Stimulated activated CD4-positive, alpha-beta T cell treated with anti-CD3 and anti-CD28 coated beads, Interleukin-12 subunit alpha, Interleukin-12 subunit beta, amount 100 ng/mL, for 24 hours (primary cell): ENCODE data around the gene ZBTB20.

Experiments used
- DNase-seq, 2 experiments: peaks; one replicate each; pipeline ENCODE4 v3.0.0-alpha.2; 2020; ENCODE audit warnings: low read depth in 2 of 2

ZBTB20 gene

DNA sequence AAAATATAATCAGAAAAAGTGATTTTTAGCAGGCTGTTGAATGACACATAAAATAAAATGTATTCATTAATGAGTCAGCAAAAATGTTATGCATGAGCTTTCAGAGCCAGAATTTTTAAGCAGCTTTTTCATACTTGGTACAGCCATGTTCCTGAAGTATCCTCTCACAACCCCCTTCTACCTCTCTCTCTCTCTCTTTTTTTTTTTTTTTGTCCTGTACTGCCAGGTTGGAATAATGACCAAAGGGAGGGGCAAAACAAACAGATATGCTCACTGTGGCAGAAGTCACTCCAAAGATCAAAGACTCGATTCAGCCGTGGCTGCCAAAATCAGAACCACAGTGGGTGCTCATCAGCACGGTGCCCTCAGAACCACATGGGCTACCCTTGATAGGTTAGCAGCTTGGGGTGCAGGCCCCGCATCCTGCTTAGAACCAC is 383.0 kb downstream of the ZBTB20 start:
- DNase-seq = no peak

GRCh38 chr3:114762144-114762543 is 384.9 kb downstream of the ZBTB20 start:
- DNase-seq = no peak

DNA sequence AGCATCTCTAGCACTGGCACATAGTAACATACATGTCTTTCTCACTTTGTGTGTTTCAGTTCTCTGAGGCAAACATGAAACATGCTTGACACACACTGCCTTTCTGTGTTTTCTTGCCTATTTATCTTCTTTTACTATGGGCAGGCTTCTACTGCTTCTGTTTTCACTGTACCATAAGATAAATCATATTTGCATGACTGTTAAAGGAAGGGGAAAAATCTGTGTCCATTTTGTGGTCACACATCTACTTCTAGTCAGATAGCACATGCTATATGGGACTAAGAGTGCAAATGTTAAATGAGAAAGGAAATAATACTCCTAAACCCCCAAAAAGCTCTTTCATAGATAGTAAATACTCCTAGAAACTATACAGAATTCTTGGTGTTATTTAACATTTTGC is 386.4 kb downstream of the ZBTB20 start:
- no peak for DNase-seq

DNA sequence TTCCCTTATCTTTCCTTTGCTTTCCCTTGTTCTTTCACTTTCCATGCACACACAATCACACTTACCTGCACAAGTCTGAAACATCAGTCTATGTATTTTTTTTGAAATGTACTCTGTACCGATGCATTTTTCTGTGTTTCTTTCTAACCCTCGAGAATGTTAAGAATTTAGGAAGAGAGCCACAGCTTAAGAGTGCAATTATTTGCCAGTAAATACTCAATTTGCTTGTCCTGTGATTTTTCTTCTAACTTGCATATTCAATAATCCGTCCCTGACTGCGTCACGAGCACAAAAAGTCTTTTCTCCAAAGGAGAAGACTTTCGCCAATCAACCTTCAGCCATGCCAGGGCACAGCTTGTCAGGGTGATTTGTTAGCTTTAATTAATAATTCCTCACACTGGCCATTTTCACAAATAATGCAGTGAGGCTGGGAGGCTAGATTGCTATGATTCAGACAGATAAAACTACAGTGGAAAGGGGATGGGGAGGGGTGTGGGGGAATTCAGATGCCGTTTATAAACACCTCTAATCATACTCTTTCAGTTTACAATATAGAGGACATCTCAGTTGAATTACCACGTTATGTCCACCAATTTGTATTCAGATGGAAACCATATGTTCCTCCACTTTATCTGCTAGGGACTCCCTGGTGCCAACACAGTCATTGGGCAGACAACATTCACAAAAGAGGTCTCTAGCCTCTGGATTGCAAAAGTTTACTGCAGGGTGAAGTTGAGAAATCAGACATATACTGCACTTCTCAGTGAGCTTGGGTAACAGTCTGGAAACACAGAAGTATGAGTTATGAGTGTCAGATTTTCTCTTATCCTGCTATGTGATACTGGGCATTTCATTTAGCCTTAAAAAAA is 388.0 kb downstream of the ZBTB20 start:
- no peak for DNase-seq

DNA sequence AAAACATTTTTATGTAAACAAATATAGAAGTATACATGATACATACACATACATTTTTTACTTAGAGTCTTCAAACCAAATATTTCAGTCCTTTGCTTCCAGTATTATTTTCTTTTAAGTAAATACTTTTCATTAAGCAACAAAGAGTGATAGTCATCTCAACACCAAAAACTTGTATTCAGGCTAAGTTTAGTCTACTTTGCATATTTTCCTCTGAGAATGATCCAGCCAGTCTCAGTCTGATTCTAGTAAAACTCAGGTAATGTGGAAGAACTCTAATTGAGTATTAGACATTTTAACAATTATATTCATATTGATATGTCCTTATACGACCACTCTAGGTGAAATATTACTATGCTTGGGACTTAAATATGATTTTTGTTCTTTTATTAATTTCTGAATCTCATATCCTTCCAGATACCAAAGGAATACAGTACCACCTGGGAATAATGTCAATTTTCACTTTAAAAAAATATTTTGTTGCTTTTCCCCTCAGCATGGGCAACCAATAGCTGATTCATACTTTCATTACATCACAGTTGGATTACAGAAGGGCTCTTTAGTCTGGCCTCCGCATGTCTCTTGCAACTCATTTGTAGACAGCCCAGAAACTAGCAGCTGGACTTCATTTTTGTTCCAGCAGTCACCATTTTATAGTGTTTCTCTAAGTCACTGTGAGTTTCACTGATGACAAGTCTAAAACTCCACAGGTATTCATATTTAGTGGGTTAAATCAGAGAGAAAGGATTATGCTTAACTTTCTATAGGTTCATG is 390.4 kb downstream of the ZBTB20 start:
- DNase-seq = no peak

- no peak for DNase-seq
Measured at GRCh38 chr3:114746502-114746901, 400.6 kb downstream of the ZBTB20 start.

DNA sequence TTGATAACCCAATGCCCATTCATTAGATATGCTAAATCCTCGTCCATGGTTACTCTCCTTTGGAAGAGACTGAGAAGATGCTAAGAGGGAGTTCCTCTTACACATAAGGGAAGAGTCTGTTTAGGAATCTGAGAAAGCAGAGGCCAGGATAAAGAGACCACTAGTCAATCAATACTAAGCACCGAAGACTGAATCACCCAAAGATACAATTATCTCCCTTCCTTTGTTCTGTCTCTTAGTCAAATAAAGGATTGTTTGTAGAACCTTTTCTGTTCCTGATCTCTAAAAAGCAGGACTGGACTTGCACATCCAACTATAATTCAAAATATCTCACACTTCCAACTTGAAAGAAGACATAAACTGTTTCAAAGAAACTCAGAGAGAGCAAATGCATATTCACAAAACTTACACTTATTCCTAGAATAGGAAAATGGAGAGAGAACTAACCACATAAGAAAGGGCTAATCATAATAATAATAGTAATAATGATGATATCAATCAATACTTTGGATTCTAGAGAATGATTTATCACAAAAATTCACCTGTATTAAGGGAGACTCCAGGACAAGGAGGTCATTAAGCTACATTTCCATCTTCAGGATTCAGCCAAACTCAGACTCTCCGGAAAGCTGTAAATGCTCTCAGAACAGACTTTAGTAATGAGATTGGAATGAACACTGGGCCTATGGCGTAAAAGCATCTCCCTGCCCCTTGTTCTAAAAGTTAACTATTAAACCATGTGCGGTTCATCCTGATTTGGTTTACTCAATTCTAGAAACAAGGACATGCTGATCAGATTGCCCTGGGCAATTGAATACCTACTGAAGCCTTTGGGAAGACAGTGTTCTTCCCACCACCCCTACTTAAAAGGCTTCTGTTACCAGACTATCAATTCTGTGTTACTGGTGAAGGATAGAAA is 401.5 kb downstream of the ZBTB20 start:
- DNase-seq = no peak

- no peak for DNase-seq
Measured at GRCh38 chr3:114743746-114744485, 403.2 kb downstream of the ZBTB20 start.

DNA sequence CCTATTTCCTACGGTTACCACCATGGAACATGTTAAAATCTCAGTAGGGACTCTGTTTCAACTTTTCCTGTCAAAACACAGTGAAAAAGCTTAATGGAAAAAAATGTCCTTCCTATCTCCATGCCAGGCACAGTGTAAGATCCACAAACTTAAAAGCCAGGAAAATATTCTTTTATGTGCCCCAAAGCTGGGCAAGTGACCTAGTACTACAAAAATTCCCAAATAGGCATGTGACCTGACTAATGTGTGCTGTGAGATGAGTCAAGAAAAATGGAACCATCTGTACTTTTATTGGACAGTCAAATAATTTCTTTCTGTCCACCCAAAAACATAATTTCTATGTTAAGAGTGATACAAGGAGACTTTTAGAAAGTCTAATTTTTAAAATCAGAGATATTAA is 406.0 kb downstream of the ZBTB20 start:
- no peak for DNase-seq

GRCh38 chr3:114739627-114740026 is 407.5 kb downstream of the ZBTB20 start:
- no peak for DNase-seq

GRCh38 chr3:114732353-114732752 is 414.7 kb downstream of the ZBTB20 start:
- DNase-seq = no peak

DNA sequence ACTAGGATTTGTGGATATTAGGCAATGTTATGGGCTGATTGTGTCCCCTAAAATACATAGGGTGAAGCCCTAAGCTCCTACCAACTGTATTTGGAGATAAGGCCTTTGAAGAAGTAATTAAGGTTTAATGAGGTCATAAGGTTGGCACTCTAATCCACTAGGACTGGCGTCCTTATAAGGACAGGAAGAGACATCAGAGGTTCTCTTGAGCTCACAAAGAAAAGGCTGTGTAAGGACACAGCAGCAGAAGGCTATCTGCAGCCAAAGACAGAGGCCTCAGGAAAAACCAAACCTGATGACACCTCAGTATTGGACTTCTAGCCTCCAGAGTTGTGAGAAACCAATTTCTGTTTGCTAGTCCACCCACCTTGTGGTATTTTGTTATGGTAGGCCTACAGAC is 416.7 kb downstream of the ZBTB20 start:
- DNase-seq = no peak

- DNase-seq = no peak
Measured at GRCh38 chr3:114727373-114727772, 419.7 kb downstream of the ZBTB20 start.

DNA sequence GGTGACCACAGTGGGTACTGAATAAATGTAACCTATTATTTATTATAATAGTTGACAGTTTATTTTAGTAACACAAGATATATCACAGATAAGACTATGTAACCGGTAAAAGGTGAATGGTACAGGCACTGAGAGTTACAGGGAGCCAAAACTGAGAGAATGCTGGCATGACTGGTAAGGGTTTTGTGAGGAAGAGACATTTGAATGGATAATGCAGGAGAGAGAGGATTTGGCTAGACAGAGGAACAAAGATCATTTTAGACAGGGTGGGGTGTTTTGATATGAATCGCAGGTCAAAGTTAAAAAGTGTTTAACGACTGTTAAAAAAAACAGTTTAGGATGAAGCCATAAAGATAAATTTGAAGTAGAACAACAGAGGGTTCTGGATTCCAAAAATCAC is 421.1 kb downstream of the ZBTB20 start:
- DNase-seq = no peak

GRCh38 chr3:114722530-114722929 is 424.6 kb downstream of the ZBTB20 start:
- no peak for DNase-seq

DNA sequence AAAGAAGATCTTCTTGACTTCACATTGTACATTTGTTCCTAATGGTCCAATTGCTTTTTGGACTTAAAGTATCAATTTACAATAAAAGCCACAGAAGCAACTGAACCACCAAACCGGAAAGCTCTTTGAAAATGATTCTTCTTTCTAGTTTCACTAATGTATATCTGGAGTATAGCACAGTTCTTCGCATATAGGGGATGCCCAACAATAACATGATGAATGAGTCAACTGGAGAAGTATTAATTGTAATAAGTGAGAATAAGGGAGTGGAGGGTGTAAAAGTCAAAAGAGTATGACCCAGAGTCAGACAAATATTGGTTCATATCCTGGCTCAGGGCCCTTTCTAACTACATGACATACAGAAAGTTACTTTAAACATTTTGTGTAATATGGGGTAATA is 425.2 kb downstream of the ZBTB20 start:
- DNase-seq = no peak

DNA sequence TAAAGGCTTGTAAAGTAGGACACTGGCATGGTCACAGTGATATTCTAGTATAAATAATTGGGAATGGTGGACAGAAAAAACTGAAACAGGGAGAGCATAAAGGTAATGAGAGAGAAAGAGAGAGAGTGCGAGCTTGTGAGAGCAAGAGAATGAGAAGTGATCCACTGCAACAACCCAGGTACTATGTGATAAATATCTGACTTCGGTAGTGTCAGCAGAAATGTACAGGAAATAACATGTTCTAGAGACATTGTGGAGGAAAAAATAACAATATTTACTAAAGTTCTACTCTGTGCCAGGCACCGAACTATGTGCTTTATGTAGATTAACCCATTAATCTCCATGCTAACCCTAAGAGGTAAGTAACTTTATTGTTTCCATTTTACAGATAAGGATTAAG is 425.9 kb downstream of the ZBTB20 start:
- DNase-seq = no peak

DNA sequence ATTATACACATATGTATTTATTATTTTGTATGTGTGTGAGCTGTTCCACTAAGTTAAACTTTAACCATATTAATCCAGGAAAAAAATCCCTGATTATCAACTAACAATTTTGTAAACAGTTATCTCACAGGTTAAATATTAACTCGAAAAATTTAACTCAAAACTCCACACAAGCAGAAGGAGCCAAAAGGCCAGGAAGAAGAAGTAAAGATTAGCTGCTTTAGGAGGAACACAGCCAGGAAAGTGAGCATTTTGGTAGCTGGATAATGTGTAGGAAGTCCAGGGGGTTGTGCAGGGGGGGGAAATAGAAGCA is 428.2 kb downstream of the ZBTB20 start:
- no peak for DNase-seq

- no peak for DNase-seq
Measured at GRCh38 chr3:114718071-114718897, 428.8 kb downstream of the ZBTB20 start.

- DNase-seq = no peak
Measured at GRCh38 chr3:114716916-114717315, 430.2 kb downstream of the ZBTB20 start.

- DNase-seq = no peak
Measured at GRCh38 chr3:114716126-114716525, 431.0 kb downstream of the ZBTB20 start.
